ENCODE results near the gene ZSWIM2.
"Not testable (repeated sequence)": the region's sequence is repeated elsewhere in the genome, so short reads cannot be mapped to it uniquely, and the experiment has no call there.

ZSWIM2 gene, protein sequence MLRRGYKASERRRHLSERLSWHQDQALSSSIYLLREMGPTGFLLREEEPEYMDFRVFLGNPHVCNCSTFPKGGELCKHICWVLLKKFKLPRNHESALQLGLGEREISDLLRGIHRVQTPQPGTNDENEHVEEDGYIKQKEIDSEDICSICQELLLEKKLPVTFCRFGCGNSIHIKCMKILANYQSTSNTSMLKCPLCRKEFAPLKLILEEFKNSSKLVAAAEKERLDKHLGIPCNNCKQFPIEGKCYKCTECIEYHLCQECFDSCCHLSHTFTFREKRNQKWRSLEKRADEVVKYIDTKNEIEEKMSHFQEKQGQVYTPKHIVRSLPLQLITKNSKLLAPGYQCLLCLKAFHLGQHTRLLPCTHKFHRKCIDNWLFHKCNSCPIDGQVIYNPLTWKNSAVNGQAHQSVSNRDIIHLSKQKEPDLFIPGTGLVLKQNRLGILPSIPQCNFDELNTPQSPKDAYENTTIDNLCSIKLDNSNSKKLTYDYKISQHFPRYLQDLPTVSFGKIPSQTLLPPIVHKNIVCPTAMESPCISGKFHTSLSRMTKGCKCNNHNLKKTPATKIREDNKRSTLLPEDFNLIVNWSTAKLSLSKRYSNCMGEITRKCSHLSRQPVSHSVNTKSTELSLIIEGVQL

DNA sequence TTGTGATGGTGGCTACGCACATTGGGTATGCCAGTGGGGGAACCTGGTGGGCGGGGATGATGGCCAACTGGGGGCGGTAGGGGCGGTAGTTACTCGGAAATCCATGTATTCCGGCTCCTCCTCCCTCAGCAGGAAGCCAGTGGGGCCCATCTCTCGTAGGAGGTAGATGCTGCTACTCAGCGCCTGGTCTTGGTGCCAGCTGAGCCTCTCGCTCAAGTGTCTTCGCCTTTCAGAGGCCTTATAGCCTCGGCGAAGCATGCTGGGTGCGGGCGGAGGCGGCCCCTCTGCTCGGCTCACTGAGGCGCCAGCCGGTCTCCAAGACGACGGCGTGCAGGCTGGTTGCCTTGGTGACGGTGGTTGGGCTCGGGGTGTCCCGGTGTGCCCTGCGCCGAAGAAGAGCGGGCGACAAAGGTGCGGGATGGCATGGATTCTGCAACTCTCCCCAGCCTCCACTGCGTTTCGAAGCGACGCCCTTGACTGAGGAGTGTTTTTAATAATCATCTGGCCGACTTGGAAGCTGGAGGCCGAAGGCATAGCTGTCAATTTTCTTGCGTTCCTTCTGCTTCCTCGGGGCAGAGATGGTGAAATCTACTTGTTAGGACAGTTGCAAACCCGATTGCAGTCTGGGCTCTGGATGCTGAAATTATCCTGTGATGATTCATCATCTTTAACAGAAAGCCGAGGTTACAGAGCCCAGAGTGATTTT lies at the start of gene ZSWIM2:
ZSWIM2 (minus strand) TSS at position 298 of the 706 bp plus-strand sequence; CDS start at position 258, 40 bp downstream.
- DNase-seq: peak; percentile 86

- not testable (repeated sequence) for DNase-seq
Observed at GRCh38 chr2:186896220-186896619, 47.2 kb upstream of the ZSWIM2 start.

GRCh38 chr2:186895451-186895850 lies 46.5 kb upstream of the ZSWIM2 start:
- no peak for DNase-seq

- DNase-seq: no peak
Observed at GRCh38 chr2:186894478-186894877, 45.5 kb upstream of the ZSWIM2 start.

- DNase-seq: no peak
Observed at GRCh38 chr2:186892821-186893220, 43.9 kb upstream of the ZSWIM2 start.

GRCh38 chr2:186891185-186891621 lies 42.2 kb upstream of the ZSWIM2 start:
- DNase-seq: no peak

GRCh38 chr2:186889101-186889879 lies 40.3 kb upstream of the ZSWIM2 start:
- DNase-seq: no peak

- DNase-seq: peak; percentile 83
Observed at GRCh38 chr2:186887107-186888090, 38.4 kb upstream of the ZSWIM2 start.

GRCh38 chr2:186884587-186884986 lies 35.6 kb upstream of the ZSWIM2 start:
- DNase-seq: no peak

GRCh38 chr2:186883666-186884065 lies 34.7 kb upstream of the ZSWIM2 start:
- no peak for DNase-seq

DNA sequence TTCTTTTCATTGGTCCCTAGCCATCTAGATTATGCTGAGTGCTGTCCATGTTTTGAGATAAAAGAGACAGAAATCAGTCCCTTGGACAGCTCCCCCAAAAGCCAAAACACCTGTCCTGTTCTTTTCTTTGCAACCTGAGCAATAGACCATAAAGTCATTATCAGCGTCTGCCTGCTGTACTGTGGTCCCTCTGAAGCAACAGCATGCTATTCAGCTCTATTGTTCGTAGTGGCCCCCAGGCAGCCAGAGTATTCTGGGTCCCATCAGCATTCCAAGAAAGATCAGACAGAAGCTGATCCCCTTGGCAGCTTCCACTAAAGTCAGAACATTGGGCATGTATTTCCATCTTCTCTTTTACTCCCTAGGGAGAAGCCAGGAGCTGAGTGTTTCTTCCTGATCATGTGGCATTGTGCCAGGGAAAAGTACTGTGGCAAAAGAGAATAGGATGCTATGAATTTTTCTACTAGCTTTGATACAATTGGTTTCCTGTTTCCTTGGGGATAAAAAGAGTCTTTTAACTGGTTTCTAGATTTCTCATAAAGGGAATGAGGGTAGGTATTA lies 33.6 kb upstream of the ZSWIM2 start:
- no peak for DNase-seq

DNA sequence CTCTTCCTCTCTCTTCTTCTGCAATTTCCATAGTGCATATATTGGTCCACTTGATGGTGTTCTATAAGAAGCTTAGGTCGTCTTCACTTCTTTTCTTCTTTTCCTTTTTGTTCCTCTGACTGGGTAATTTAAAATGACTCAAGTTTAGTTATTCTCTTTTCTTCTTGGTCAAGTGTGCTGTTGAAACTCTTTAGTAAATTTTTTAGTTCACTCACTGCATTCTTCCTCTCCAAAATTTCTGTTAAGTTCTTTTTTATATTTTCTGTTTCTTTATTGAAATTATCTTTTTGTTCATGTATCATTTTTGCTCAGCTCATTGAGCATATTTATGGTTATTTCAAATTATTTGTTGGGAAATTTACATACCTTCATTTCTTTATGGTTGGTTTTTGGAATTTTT lies 32.7 kb upstream of the ZSWIM2 start:
- no peak for DNase-seq

GRCh38 chr2:186879312-186879711 lies 30.3 kb upstream of the ZSWIM2 start:
- DNase-seq: no peak

GRCh38 chr2:186874713-186875112 lies 25.7 kb upstream of the ZSWIM2 start:
- no peak for DNase-seq

DNA sequence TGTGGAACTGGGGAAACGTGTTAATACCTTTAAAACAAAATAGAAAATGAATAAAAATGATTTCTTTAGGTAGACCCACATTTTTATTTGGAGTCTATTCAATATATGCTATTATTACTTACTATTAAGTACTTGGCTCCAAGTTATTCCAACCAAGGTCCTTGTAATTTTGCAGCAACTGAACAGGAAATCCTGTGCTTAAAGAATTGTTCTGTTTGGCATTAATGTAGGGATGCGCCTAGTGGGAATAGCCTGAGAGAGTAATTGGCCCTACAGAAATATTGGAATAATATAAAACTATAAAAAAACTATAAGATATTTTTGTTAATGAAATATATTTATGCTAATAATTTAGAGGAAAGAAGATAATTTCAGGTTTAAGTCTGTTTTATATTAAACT lies 22.9 kb upstream of the ZSWIM2 start:
- DNase-seq: no peak

DNA sequence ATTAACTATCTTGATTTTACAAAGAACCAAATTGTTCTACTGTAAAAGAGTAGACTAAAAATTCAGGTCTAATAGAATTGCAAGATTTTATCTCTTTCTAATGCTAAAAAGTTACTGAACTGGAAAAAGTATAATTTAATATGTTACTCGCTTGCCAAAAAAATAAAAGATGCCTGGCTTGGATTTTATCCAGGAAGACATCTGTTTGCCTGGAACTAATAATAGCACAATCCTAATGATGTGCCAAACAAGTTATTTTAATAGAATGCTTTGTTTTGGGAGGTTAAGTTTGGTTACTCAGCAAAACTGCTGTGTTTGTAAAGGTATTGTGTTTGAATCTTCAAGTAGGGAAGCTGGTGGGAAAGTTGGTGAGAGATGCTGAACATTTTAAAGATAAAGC lies 19.4 kb upstream of the ZSWIM2 start:
- no peak for DNase-seq

DNA sequence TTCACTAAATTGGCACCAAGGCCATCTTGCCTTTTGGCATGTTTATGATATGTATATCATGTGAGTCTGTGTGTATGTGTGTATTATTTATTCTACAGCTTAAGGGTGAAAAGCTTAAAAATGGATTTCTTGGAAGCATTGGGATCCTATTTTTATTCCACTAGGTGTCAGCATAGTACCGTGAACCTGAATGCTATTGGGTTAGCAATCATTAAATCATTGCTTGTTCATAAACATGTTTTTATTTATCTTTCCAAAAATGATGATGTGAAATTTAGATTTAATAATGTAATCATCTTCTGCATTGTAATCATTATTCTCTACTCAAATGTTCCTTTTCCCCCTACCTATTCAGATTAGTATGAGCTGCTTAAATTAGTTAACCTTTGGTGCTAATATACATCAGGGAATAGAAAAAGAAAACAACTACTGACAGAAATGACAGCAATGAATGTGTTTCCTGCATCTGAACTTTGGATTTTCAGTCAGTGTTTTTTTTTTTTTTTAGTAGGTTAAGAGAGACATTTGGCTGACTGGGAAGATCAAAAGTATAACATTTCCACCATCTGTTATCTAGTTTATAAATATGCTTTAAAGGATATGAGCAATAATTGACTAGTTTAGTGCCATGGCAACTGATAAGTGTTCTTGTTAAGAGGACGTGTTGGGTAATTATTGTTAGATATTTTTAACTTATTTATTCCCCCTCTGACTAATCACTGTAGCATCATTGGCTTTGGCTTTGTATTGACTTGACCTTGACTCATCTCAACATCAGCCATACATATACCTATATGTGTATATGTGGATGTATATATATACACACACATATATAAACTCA lies 14.1 kb upstream of the ZSWIM2 start:
- no peak for DNase-seq

- no peak for DNase-seq
Observed at GRCh38 chr2:186855216-186855615, 6.2 kb upstream of the ZSWIM2 start.

DNA sequence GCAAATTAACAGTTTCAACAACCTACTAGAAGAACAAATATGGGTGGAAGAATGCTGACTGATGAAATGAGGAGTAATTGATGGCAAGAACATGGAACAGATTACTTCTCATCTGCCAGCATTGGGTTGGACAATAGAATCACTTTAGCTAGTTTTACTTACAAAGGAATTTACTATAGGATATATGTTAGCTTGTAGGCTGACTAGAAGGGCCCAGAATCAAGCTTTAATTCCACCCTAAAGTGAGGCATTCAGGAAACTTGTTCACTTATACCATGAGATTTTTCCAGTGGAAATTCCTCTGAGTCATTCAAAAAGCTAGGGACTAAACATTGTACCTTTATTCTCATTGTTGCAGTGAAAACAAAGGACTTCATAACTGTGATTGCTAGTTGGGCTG lies 5.0 kb upstream of the ZSWIM2 start:
- DNase-seq: no peak

DNA sequence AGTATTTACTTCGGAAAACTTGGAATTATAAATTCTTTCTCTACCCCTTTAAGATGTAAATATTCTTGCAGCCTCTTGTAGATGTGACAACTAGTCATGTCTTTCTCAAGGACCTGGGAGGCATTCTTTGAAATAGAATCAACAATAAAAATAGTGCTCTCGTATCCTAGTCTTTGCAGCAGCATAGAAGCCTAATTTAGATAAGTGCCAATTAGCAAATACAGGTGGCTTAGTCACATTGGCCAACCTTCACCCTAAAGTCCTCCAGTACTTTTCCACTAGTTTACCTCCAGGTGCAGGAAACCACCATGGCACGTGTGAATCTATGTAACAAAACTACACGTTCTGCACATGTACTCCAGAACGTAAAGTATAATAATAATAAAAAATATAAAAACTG lies 3.5 kb upstream of the ZSWIM2 start:
- no peak for DNase-seq
